Activated CD4-positive, alpha-beta T cell treated with anti-CD3 and anti-CD28 coated beads, Interleukin-2, Interleukin-4, amounts not matched to agents 100 ng/mL and 50 ng/mL, durations not matched to agents 16 hours and 8 hours (primary cell): ENCODE data around the gene CAMKMT.

Source experiments
- DNase-seq: peaks from one replicate; pipeline ENCODE4 v3.0.0-alpha.2; 2020; ENCODE audit warnings: low spot score

Gene CAMKMT

GRCh38 chr2:44801841-44802776 is 440.4 kb downstream of the CAMKMT start:
- DNase-seq: no peak

GRCh38 chr2:44802777-44803424 is 441.2 kb downstream of the CAMKMT start:
- DNase-seq: no peak

- no peak for DNase-seq
Observed at GRCh38 chr2:44804406-44805265, 442.9 kb downstream of the CAMKMT start.

- no peak for DNase-seq
Observed at GRCh38 chr2:44805401-44806235, 443.9 kb downstream of the CAMKMT start.

GRCh38 chr2:44807201-44808025 is 445.7 kb downstream of the CAMKMT start:
- DNase-seq: no peak

- no peak for DNase-seq
Observed at GRCh38 chr2:44810892-44811530, 449.3 kb downstream of the CAMKMT start.

- no peak for DNase-seq
Observed at GRCh38 chr2:44813165-44813564, 451.4 kb downstream of the CAMKMT start.

- DNase-seq: no peak
Observed at GRCh38 chr2:44813658-44814057, 451.9 kb downstream of the CAMKMT start.

- no peak for DNase-seq
Observed at GRCh38 chr2:44817256-44817655, 455.5 kb downstream of the CAMKMT start.

GRCh38 chr2:44817673-44818335 is 456.1 kb downstream of the CAMKMT start:
- no peak for DNase-seq

- DNase-seq: no peak
Observed at GRCh38 chr2:44819061-44819460, 457.3 kb downstream of the CAMKMT start.

GRCh38 chr2:44821500-44821899 is 459.8 kb downstream of the CAMKMT start:
- DNase-seq: no peak

GRCh38 chr2:44822174-44822573 is 460.4 kb downstream of the CAMKMT start:
- DNase-seq: no peak
